CD4-positive, alpha-beta T cell treated with Interleukin-21 for 1 hour (primary cell): ENCODE results near the gene MUC2.

Experiments used
- DNase-seq: peaks from one replicate; pipeline ENCODE4 v3.0.0-alpha.2; 2020

MUC2 gene

GRCh38 chr11:1089738-1090599, 15.3 kb downstream of the MUC2 start:
- DNase-seq, result no peak

GRCh38 chr11:1090600-1091331, 16.1 kb downstream of the MUC2 start:
- DNase-seq, result no peak

GRCh38 chr11:1091332-1092083, 16.8 kb downstream of the MUC2 start:
- DNase-seq, result no peak

DNA sequence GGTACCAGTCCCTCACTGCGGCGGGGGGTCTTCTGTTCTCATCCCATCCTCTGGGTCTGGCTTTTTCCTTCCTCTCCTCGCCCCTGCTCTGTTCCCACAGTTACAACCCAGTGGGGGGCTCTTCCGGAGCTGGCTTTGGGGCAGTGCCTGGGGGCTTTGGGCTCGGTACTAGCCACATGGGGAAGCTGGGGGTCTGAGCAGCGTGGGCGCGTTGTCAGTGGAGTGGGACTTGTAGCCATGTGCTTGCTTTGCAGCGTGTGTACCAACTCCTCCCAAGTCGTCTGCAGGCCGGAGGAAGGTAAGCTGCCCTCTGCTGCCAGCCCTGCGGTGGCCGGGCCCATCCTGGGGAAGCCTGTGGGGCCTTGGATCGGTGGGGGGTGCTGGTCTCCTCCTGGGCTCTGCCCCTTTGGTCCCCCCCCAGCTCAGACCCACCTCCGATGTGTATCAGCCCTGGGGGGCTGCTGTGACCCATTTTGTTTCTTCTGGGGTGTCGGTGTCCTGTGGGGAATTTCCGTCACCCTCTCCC, 17.5 kb downstream of the MUC2 start:
- no peak for DNase-seq

GRCh38 chr11:1092919-1093318, 18.2 kb downstream of the MUC2 start:
- no peak for DNase-seq

- DNase-seq, result no peak
Observed at GRCh38 chr11:1099519-1100355, 25.1 kb downstream of the MUC2 start.

- DNase-seq, result no peak
Observed at GRCh38 chr11:1100417-1101245, 26.0 kb downstream of the MUC2 start.

- no peak for DNase-seq
Observed at GRCh38 chr11:1101318-1102089, 26.8 kb downstream of the MUC2 start.

GRCh38 chr11:1102221-1102971, 27.7 kb downstream of the MUC2 start:
- no peak for DNase-seq

DNA sequence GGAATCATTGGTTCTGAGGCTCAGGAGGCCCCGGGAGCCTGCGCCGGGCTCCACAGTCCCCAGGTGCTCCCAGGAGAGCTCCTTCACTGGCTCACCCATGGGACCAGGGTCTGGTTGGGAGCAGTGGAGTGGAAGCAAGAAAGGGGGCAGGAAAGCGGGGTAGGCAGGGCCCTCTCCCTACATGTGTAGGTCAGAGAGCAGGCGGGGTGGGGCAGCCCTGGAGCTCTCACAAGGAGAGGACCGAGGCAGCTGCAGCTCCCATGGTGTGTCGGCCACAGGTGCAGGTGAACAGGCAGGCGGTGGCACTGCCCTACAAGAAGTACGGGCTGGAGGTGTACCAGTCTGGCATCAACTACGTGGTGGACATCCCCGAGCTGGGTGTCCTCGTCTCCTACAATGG, 28.3 kb downstream of the MUC2 start:
- no peak for DNase-seq

DNA sequence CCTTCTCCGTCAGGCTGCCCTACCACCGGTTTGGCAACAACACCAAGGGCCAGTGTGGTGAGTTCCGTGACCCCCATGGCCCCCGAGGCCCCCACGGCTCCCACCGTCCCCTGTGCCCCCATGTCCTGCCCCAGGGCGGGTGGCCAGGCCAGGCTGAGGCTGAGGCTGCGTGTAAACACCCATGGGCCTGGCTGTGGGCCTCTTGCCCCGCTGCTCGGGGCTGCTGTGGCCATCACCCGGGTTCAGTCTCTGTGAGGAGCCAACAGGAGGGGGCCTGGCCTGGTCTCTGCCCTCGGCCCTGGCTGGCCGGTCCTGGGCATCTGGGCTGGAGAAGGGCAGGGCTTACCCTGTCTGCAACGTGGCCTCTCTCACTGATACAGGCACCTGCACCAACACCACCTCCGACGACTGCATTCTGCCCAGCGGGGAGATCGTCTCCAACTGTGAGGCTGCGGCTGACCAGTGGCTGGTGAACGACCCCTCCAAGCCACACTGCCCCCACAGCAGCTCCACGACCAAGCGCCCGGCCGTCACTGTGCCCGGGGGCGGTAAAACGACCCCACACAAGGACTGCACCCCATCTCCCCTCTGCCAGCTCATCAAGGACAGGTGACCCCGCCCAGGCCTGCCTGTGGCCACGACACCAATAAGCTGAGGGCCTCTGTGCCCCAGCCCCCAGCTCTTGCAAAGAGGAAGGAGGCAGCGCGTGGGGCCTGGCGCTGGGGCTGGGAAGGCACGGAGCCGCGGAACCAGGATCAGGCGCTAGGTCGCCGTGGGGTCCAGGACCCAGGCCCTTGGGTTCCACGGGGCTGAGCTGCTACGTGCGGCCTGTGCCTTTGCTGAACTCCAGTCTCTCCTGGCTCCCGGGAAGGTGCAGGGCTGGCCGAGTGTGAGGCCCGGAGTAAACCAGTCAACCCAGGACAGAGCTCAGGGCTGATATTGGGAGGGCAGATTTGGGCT, 29.0 kb downstream of the MUC2 start:
- no peak for DNase-seq

GRCh38 chr11:1104411-1105182, 29.9 kb downstream of the MUC2 start:
- DNase-seq, result no peak

DNA sequence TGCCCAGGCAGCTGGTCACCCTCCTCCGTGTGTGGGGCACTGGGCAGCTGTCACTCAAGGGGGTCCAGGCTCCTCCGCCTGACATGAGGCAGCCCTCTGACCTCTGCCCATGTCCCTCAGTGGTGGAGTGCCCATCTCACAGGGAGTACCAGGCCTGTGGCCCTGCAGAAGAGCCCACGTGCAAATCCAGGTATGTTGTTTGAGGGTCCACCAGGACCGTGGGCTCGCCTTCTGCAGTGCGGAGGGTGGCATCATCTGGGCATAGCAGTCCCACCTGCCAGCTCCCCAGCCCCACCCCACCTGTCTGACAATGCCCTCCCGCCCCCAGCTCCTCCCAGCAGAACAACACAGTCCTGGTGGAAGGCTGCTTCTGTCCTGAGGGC, 30.5 kb downstream of the MUC2 start:
- no peak for DNase-seq

DNA sequence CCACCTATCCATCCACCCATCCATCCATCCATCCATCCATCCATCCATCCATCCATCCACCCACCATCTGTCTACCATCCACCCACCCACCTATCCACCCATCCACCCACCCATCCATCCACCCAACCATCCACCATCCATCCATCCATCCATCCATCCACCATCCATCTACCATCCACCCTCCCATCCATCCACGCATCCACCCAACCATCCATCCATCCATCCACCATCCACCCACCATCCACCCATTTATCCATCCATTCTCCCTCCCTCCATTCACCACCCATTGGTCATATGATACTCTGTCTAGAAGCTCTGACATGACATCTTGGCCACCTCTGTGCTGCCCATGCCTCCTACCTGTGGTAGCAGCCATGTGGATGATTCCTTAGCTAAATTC, 31.7 kb downstream of the MUC2 start:
- DNase-seq, result no peak

DNA sequence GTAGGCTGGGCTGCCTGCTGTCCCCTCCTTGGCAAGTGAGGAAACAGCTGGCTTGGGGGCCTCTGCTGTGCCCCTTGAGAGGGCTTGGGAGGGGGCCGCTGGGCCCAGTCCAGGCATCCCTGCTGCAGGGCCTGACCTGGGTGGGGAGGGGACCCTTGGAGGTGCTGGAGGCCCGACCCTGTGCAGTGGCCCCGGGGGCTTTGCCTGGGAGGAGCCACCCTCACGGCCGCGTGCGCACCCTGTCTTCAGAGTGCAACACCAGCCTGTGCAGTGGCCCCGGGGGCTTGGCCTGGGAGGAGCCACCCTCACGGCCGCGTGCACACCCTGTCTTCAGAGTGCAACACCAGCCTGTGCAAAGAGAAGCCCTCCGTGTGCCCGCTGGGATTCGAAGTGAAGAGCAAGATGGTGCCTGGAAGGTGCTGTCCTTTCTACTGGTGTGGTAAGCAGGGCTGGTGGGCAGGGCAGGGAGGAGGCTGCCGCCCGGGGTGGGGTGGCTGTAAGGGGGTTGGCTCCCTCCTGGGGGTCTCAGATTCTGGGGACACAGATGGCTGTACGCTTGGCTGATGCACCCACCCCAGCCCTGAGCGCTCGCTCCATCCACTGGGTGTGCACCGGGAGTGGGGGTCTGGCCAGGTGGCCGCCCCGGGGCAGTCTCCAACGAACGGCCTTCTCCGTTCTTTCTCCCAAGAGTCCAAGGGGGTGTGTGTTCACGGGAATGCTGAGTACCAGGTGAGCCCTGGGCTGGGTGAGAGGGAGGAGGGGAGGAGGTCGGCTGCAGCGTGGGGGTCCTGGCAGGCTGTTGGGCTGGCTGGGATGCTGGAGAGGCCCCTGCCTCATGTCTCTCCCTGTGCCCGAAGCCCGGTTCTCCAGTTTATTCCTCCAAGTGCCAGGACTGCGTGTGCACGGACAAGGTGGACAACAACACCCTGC, 32.9 kb downstream of the MUC2 start:
- DNase-seq, result no peak

DNA sequence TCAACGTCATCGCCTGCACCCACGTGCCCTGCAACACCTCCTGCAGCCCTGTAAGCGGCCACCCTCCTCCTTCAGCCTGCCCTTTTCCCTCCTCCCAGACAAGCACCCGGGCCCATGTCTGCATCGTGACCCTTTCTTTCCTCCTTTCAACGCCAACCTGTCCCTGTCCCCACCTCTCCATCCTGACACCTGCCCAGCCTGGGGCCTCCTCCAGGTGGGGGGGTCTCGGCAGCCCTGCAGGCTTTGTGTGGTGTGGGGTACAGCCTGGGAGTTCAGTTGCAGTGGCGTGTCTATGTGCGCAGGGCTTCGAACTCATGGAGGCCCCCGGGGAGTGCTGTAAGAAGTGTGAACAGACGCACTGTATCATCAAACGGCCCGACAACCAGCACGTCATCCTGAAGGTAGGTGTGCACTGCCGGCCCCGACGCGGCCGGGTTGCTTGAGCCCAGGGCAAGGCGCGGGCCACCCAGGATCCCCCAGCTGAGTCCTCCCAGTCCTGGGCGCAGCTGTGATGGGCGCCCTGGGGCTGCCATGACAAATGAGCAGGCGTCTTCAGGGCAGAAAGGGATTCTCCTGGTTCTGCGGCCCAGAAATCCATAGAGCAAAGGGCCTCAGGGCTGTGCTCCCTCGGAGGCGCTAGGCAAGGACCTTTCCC, 33.7 kb downstream of the MUC2 start:
- no peak for DNase-seq
